ENCODE data around the gene CCDC148. TPM values are rescaled to one million over a fixed set of nuclear protein-coding genes. Genes with fewer than 3 reads are reported as not detected.
"Not testable (repeated sequence)": the region's sequence is repeated elsewhere in the genome, so short reads cannot be mapped to it uniquely, and the experiment has no call there.

Gene CCDC148
- total and polyA plus RNA-seq, 3 donors from 2014 or later = 2.3 to 5.7 (median 5.0) TPM

DNA sequence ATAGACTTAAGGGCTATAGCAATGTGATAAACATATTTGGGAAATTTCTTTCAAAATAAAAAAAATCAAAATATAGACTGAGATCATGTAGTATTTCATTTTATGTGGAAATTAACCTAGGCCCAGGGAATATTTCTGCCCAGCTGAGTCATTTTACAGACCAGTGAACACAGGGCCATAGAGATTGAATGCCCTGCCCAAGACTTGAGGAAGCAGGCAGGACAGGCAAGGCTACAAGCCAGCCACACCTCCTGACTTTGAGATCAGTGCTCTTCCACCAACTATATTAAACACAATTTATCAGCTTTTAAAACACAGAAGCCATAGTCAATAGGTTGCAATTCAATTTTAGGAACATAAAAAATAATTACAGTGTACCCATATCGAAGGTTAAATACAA, 12.9 kb downstream of the CCDC148 start:
- Histone ChIP-seq H3K27ac (no peak overlapping the region), H3K4me3 (no peak overlapping the region), H3K27me3 (no peaks in the 10 kb centered on the region), H3K9me3 (no peaks in the 10 kb centered on the region), H3K36me3 (ENCODE audit: low read depth, missing control alignments) (no peaks in the 10 kb centered on the region), H3K4me1 (no peaks in the 10 kb centered on the region)
- intact Hi-C loops (cut with DNase I; ENCODE audit: low total_unique reads) = no loop called here
- TF ChIP-seq POLR2A (IDR thresholded peaks at IDR 0.05) = no peak
- TF ChIP-seq, protein P1, sequence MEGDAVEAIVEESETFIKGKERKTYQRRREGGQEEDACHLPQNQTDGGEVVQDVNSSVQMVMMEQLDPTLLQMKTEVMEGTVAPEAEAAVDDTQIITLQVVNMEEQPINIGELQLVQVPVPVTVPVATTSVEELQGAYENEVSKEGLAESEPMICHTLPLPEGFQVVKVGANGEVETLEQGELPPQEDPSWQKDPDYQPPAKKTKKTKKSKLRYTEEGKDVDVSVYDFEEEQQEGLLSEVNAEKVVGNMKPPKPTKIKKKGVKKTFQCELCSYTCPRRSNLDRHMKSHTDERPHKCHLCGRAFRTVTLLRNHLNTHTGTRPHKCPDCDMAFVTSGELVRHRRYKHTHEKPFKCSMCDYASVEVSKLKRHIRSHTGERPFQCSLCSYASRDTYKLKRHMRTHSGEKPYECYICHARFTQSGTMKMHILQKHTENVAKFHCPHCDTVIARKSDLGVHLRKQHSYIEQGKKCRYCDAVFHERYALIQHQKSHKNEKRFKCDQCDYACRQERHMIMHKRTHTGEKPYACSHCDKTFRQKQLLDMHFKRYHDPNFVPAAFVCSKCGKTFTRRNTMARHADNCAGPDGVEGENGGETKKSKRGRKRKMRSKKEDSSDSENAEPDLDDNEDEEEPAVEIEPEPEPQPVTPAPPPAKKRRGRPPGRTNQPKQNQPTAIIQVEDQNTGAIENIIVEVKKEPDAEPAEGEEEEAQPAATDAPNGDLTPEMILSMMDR (IDR thresholded peaks at IDR 0.05) = no peak
- no peak for DNase-seq
- 94 to 95% methylated on average over 1 of the region's 1 CpG for WGBS, 2 donors

DNA sequence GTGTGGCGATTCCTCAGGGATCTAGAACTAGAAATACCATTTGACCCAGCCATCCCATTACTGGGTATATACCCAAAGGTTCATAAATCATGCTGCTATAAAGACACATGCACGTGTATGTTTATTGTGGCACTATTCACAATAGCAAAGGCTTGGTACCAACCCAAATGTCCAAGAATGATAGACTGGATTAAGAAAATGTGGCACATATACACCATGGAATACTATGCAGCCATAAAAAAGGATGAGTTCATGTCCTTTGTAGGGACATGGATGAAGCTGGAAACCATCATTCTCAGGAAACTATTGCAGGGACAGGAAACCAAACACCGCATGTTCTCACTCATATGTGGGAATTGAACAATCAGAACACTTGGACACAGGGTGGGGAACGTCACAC, 17.5 kb downstream of the CCDC148 start:
- H3K27ac ChIP-seq; H3K27me3 ChIP-seq; H3K4me3 ChIP-seq; DNase-seq; H3K36me3 ChIP-seq (ENCODE audit: low read depth, missing control alignments); intact Hi-C loops (cut with DNase I; ENCODE audit: low total_unique reads); H3K4me1 ChIP-seq; H3K9me3 ChIP-seq: not testable (repeated sequence)
- 91 to 96% methylated on average over 4 of the region's 4 CpGs for WGBS, 2 donors

GRCh38 chr2:158433716-158434115, 22.8 kb downstream of the CCDC148 start:
- DNase-seq; H3K9me3 ChIP-seq; intact Hi-C loops (cut with DNase I; ENCODE audit: low total_unique reads); H3K4me1 ChIP-seq; H3K36me3 ChIP-seq (ENCODE audit: low read depth, missing control alignments); H3K27ac ChIP-seq; H3K27me3 ChIP-seq; H3K4me3 ChIP-seq: not testable (repeated sequence)
- WGBS, 2 donors = 90 to 93% methylated on average over 12 to 13 of the region's 13 CpGs

- intact Hi-C loops (cut with DNase I; ENCODE audit: low total_unique reads) = no loop called here
- no peak overlapping the region for H3K4me3 ChIP-seq
- TF ChIP-seq, protein P1 (IDR thresholded peaks at IDR 0.05) = no peak
- no peak for TF ChIP-seq POLR2A (IDR thresholded peaks at IDR 0.05)
- no peak overlapping the region for H3K27ac ChIP-seq
- H3K27me3 ChIP-seq = no peaks in the 10 kb centered on the region
- no peak for DNase-seq
- no peaks in the 10 kb centered on the region for H3K36me3 ChIP-seq (ENCODE audit: low read depth, missing control alignments)
- no peaks in the 10 kb centered on the region for H3K9me3 ChIP-seq
- no peaks in the 10 kb centered on the region for H3K4me1 ChIP-seq
These were observed 24.4 kb downstream of the CCDC148 start for GRCh38 chr2:158432117-158432516.

- intact Hi-C loops (cut with DNase I; ENCODE audit: low total_unique reads) = no loop called here
- no peak for DNase-seq
- Histone ChIP-seq H3K4me1 (no peaks in the 10 kb centered on the region), H3K9me3 (no peaks in the 10 kb centered on the region), H3K27ac (no peak overlapping the region), H3K27me3 (no peaks in the 10 kb centered on the region), H3K4me3 (no peak overlapping the region), H3K36me3 (ENCODE audit: low read depth, missing control alignments) (no peaks in the 10 kb centered on the region)
- WGBS, 2 donors = 79 to 95% methylated on average over 1 of the region's 1 CpG
- no peak for TF ChIP-seq POLR2A (IDR thresholded peaks at IDR 0.05)
- TF ChIP-seq, protein P1 (IDR thresholded peaks at IDR 0.05) = no peak
These were observed 42.0 kb downstream of the CCDC148 start for GRCh38 chr2:158414538-158414937.

DNA sequence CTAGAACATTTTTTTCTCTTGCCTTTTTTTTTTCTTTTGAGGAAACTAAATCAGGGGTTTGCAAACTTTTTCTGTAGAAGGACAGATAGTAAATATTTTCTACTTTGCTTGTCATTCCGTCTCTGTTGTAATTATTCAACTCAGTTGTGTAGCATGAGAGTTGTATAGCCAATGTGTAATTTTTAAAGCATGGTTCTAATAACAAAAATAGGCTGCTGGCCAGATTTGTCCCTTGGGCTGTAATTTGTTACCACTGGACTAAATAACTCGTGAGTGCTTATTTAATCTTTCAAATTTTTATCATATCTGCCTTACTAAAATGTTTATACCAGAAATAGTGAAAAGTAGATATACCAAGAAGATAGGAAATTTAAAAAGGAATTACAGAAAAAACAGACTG, 43.0 kb downstream of the CCDC148 start:
- H3K27ac ChIP-seq = no peak overlapping the region
- intact Hi-C loops (cut with DNase I; ENCODE audit: low total_unique reads) = no loop called here
- no peaks in the 10 kb centered on the region for H3K27me3 ChIP-seq
- no peak for DNase-seq
- H3K4me1 ChIP-seq = no peaks in the 10 kb centered on the region
- 49 to 65% methylated on average over 2 of the region's 2 CpGs for WGBS, 2 donors
- H3K9me3 ChIP-seq = no peaks in the 10 kb centered on the region
- H3K36me3 ChIP-seq (ENCODE audit: low read depth, missing control alignments) = no peaks in the 10 kb centered on the region
- H3K4me3 ChIP-seq = no peak overlapping the region
- TF ChIP-seq POLR2A (IDR thresholded peaks at IDR 0.05) = no peak
- TF ChIP-seq, protein P1 (IDR thresholded peaks at IDR 0.05) = no peak

Measured in testis (tissue), 3 donors.